ENCODE results near the gene COL26A1. TPM values are rescaled to one million over a fixed set of nuclear protein-coding genes. Genes with fewer than 3 reads are reported as not detected.

The COL26A1 gene
- total RNA-seq, 2 experiments from 2014 or later, result not detected

DNA sequence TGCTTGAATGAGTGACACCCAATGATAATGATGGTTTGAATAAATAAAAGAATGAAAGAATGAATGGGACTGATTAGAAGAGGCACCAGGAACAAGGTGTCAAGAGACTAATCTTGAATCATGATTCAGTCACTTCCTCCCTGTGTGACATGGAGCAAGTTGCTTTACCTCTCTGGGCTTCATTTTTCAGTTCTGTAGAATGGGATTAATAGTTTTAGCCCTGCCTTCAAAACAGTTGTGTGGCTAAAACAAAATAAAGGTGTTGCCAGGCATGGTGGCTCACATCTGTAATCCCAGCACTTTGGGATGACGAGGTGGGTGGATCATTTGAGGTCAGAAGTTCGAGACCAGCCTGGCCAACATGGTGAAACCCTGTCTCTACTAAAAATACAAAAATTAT, 228.8 kb downstream of the COL26A1 start:
- Histone ChIP-seq H3K79me2 (ENCODE audit: insufficient read depth, low read depth, low read length) (no peaks in the 10 kb centered on the region), H3K36me3 (ENCODE audit: insufficient read depth, low read length) (no peaks in the 10 kb centered on the region), H2AFZ (ENCODE audit: low read length) (no peak overlapping the region), H4K20me1 (ENCODE audit: insufficient read depth, low read length) (no peaks in the 10 kb centered on the region), H3K4me2 (ENCODE audit: low read length) (no peak overlapping the region), H3K4me3 (ENCODE audit: low read depth, low read length, poor library complexity, severe bottlenecking) (no peak overlapping the region), H3K4me1 (ENCODE audit: insufficient read depth, low read length, poor library complexity, severe bottlenecking) (no peaks in the 10 kb centered on the region), H3K27ac (ENCODE audit: low read depth, low read length, poor library complexity, severe bottlenecking) (no peak overlapping the region), H3K9me2 (ENCODE audit: insufficient read depth, low read length) (no peaks in the 10 kb centered on the region), H3K9me3 (ENCODE audit: low read length) (no peaks in the 10 kb centered on the region)
- BruUV-seq (replicated peaks), result no TSS peak
- POLR2A ChIA-PET, result interaction anchor here (0.6 kb wide), 1 partner anchor 379 kb away, joined by 3 read pairs; no protein-coding TSS in a partner anchor
- DNase-seq (ENCODE audit: low spot score), result no peak
- CTCF ChIA-PET (ENCODE audit: unreplicated experiment), result interaction anchor here (1.0 kb wide), 1 partner anchor 12 kb away, joined by 3 read pairs; no protein-coding TSS in a partner anchor
- no peak for TF ChIP-seq EZH2phosphoT487 (IDR thresholded peaks at IDR 0.05; ENCODE audit: borderline replicate concordance, low read depth, low read length)
- TF ChIP-seq, protein P1, sequence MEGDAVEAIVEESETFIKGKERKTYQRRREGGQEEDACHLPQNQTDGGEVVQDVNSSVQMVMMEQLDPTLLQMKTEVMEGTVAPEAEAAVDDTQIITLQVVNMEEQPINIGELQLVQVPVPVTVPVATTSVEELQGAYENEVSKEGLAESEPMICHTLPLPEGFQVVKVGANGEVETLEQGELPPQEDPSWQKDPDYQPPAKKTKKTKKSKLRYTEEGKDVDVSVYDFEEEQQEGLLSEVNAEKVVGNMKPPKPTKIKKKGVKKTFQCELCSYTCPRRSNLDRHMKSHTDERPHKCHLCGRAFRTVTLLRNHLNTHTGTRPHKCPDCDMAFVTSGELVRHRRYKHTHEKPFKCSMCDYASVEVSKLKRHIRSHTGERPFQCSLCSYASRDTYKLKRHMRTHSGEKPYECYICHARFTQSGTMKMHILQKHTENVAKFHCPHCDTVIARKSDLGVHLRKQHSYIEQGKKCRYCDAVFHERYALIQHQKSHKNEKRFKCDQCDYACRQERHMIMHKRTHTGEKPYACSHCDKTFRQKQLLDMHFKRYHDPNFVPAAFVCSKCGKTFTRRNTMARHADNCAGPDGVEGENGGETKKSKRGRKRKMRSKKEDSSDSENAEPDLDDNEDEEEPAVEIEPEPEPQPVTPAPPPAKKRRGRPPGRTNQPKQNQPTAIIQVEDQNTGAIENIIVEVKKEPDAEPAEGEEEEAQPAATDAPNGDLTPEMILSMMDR (conservative IDR thresholded peaks at IDR 0.05; ENCODE audit: low read length), result no peak
- intact Hi-C loops (cut with micrococcal nuclease; ENCODE audit: unreplicated experiment), result no loop called here

DNA sequence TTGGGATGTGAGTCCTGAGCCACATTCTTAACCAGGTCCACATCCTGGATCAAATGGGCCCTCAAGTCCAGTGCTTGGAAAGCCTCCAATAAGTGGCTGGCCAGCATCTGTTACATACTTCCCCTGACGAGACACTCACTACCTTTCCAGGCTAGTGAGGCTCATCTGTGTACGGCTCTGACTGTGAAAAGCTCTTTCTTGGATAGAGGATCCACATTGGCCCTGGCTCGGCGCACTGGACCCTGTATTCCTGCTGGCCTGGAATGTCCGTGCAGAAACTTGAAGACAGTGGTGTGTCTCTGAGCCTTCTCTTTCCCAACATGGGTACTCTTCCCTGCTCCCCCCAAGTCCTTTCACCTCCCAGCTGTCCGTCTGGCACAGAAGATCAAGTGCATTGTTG, 230.9 kb downstream of the COL26A1 start:
- H3K4me2 ChIP-seq (ENCODE audit: low read length), result no peak overlapping the region
- no peak for DNase-seq (ENCODE audit: low spot score)
- H4K20me1 ChIP-seq (ENCODE audit: insufficient read depth, low read length), result no peaks in the 10 kb centered on the region
- no peaks in the 10 kb centered on the region for H3K9me2 ChIP-seq (ENCODE audit: insufficient read depth, low read length)
- no peaks in the 10 kb centered on the region for H3K9me3 ChIP-seq (ENCODE audit: low read length)
- H3K4me1 ChIP-seq (ENCODE audit: insufficient read depth, low read length, poor library complexity, severe bottlenecking), result no peaks in the 10 kb centered on the region
- TF ChIP-seq, protein P1 (conservative IDR thresholded peaks at IDR 0.05; ENCODE audit: low read length), result no peak
- no peak for TF ChIP-seq EZH2phosphoT487 (IDR thresholded peaks at IDR 0.05; ENCODE audit: borderline replicate concordance, low read depth, low read length)
- ChIA-PET POLR2A (interaction anchor here (0.5 kb wide), 2 partner anchors 9 to 699 kb away, joined by 3 to 7 read pairs; no protein-coding TSS in a partner anchor), CTCF (ENCODE audit: unreplicated experiment) (interaction anchor here (1.0 kb wide), 1 partner anchor 9 kb away, joined by 3 read pairs; no protein-coding TSS in a partner anchor)
- no peak overlapping the region for H3K4me3 ChIP-seq (ENCODE audit: low read depth, low read length, poor library complexity, severe bottlenecking)
- H3K79me2 ChIP-seq (ENCODE audit: insufficient read depth, low read depth, low read length), result no peaks in the 10 kb centered on the region
- intact Hi-C loops (cut with micrococcal nuclease; ENCODE audit: unreplicated experiment), result no loop called here
- no peaks in the 10 kb centered on the region for H3K36me3 ChIP-seq (ENCODE audit: insufficient read depth, low read length)
- no peak overlapping the region for H3K27ac ChIP-seq (ENCODE audit: low read depth, low read length, poor library complexity, severe bottlenecking)
- no peak overlapping the region for H2AFZ ChIP-seq (ENCODE audit: low read length)
- no TSS peak for BruUV-seq (replicated peaks)

DNA sequence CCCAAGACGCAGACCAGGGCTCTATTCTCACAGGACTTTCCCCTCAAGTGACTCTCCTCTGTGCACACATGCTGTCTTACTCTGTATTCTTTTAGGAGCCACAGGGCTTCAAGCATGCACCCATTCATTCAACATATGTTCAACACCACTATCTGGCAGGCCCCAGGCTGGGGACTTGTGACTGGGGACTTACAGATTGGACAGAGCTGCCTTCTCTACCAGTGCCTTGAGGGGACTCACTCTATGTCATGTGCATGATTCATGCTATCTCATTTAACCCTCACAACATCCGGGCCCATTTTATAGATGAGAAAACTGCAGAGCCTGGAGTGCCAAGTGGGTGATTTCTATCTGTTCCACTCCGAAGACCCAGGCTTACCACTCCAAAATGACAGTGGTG, 232.1 kb downstream of the COL26A1 start:
- H3K4me3 ChIP-seq (ENCODE audit: low read depth, low read length, poor library complexity, severe bottlenecking), result no peak overlapping the region
- ChIA-PET CTCF (ENCODE audit: unreplicated experiment) (interaction anchor here (0.6 kb wide), 1 partner anchor 16 kb away, joined by 3 read pairs; no protein-coding TSS in a partner anchor), POLR2A (interaction anchor here (0.6 to 0.7 kb wide), 2 partner anchors 9 to 627 kb away, joined by 3 read pairs; no protein-coding TSS in a partner anchor)
- intact Hi-C loops (cut with micrococcal nuclease; ENCODE audit: unreplicated experiment), result no loop called here
- H3K9me2 ChIP-seq (ENCODE audit: insufficient read depth, low read length), result no peaks in the 10 kb centered on the region
- no peak for DNase-seq (ENCODE audit: low spot score)
- H3K9me3 ChIP-seq (ENCODE audit: low read length), result no peaks in the 10 kb centered on the region
- H3K4me2 ChIP-seq (ENCODE audit: low read length), result no peak overlapping the region
- no peaks in the 10 kb centered on the region for H3K4me1 ChIP-seq (ENCODE audit: insufficient read depth, low read length, poor library complexity, severe bottlenecking)
- BruUV-seq (replicated peaks), result no TSS peak
- no peak overlapping the region for H2AFZ ChIP-seq (ENCODE audit: low read length)
- H3K36me3 ChIP-seq (ENCODE audit: insufficient read depth, low read length), result no peaks in the 10 kb centered on the region
- H3K27ac ChIP-seq (ENCODE audit: low read depth, low read length, poor library complexity, severe bottlenecking), result no peak overlapping the region
- no peaks in the 10 kb centered on the region for H3K79me2 ChIP-seq (ENCODE audit: insufficient read depth, low read depth, low read length)
- TF ChIP-seq, protein P1 (conservative IDR thresholded peaks at IDR 0.05; ENCODE audit: low read length), result no peak
- TF ChIP-seq EZH2phosphoT487 (IDR thresholded peaks at IDR 0.05; ENCODE audit: borderline replicate concordance, low read depth, low read length), result no peak
- no peaks in the 10 kb centered on the region for H4K20me1 ChIP-seq (ENCODE audit: insufficient read depth, low read length)

Data from OCI-LY7 (cell line).